Measurements from ENCODE around the gene ALPI.
"Not testable (repeated sequence)": the region's sequence is repeated elsewhere in the genome, so short reads cannot be mapped to it uniquely, and the experiment has no call there.

ALPI gene

DNA sequence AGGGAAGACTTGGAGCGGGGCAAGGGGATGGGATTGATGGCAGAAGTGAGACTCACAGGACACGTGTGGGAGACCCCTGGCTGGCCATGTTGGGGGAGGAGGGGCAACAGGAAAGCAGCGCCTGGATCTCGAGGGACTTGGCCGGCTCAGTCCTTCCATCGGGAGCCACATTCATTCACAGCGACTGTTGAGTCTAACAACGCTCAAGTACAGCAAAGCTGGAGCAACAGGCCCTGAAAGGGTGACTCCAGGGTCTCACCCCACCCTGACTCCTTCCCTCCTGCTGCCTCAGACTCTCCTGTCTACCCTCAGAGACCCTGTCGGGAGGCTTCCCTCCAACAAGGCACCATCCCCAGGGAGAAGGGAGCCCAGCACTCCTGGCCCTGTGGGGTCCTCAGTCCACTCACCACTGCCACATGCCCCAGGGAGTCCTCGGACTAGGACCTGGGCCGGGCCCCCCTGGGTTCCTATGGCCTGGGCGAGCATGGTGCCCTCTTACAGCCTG, 14.8 kb upstream of the ALPI start:
- no peak overlapping the region for H3K4me3 ChIP-seq
- TF ChIP-seq Cebpa-rat (IDR thresholded peaks at IDR 0.05): no peak
- peaks cover 11% of the 10 kb centered on the region for H3K4me1 ChIP-seq
- H4K20me1 ChIP-seq: no peaks in the 10 kb centered on the region
- H3K36me3 ChIP-seq: no peaks in the 10 kb centered on the region
- H3K9ac ChIP-seq: no peak overlapping the region
- no peak overlapping the region for H3K27ac ChIP-seq
- H3K9me3 ChIP-seq: no peaks in the 10 kb centered on the region
- H3K27me3 ChIP-seq: no peaks in the 10 kb centered on the region
- H3K4me2 ChIP-seq: no peak overlapping the region

DNA sequence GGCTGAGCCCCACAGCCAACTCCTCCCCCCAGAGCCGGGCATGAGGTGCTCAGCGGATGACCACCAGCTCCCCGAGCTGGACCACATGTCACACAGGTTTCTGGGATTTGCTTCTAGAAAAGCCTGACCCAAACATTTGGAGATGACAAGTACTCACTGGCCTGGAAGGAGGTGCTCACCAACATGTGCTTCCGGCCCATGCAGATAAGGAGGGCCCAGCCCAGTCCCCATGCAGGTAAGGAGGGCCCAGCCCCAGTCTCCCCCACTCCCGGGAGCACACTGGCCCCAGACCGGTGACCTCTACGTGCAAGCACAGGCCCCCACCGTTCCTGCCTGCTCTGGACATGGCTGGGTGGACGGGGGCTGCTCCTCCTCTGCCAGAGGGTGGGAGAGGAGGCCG, 14.0 kb upstream of the ALPI start:
- H3K9me3 ChIP-seq, H3K27ac ChIP-seq, H4K20me1 ChIP-seq, H3K27me3 ChIP-seq, H3K36me3 ChIP-seq, H3K9ac ChIP-seq, H3K4me2 ChIP-seq, H3K4me3 ChIP-seq: not testable (repeated sequence)
- peaks cover 11% of the 10 kb centered on the region for H3K4me1 ChIP-seq

DNA sequence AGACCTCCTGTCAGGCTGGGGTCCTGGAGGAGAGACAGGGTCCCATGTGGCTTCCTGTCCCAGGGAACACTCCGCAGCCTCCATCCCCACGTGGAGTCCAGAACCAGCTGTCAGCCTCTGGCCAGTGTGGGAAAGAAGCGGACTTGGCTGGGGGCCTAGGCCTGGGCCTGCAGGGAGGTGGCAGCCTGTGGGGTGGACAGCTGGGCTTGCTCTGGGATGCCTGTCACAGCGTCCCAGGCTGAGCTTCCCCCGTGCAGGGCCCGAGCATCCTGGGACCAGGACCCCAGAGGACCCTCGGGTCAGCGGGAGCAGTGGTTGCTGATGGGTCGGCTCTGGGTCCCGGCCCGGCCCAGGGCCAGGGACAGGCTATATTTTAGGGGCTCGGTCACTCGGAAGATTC, 13.5 kb upstream of the ALPI start:
- not testable (repeated sequence) for H3K27me3 ChIP-seq, H3K9ac ChIP-seq, H3K9me3 ChIP-seq, H4K20me1 ChIP-seq, H3K4me3 ChIP-seq, H3K27ac ChIP-seq, H3K4me2 ChIP-seq, H3K36me3 ChIP-seq
- peaks cover 11% of the 10 kb centered on the region for H3K4me1 ChIP-seq

DNA sequence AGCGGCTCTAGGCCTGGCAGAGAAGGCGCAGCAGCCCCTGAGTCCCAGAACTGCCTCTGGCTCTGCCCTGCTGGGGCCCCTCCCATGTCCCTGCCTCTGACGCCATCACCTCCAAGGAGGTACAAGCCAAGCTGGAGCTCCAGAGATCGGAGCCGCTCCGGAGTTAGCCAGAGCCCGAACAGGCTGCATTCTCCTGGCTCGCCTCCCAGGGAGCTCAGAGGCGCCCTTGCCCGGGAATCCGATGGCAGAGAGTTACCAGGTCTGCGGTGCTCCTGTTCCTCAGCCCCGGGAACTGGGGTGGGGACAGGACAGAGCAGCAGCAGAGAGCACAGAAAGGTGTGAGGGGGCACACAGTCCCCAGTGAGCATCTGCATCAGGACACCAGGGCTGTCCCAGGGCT, 12.9 kb upstream of the ALPI start:
- not testable (repeated sequence) for H3K4me2 ChIP-seq, H3K27me3 ChIP-seq, H3K4me3 ChIP-seq

DNA sequence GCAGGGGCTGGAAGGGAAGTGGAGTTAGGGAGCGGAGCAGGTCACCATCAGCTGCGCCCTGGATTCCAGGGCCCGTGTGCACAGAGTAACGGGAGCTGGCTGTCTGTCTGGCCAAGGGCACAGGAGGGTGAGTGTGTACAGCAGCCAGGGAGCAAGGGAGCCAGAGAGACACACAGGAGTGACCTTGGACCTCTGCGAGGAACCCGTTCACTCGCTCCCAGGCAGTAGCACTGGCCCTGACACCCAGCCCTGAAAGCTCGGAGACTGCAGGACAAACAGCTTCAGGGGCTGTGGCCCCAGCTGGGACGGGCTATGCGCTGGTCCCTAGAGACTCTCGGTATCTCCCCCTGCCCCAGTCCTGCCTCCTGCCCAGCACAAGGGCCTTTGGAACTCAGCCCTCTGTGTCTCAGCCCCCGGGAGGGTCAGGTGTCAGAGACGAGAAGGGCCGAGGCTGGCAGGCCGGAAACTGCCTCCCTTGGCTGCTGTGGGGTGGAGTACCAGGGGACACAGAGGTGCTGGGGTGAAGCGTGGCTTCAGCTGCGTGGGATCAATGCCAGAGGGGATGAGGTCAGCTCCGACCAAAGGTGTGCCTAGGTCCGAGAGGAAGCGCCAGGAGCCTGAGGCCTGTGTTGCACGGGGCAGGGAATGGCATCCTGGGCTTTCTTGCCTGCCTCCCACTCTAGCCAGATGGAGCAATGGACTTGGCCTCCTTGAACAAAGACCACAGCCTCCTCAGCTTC, 12.1 kb upstream of the ALPI start:
- not testable (repeated sequence) for H3K27me3 ChIP-seq, H3K4me3 ChIP-seq, H3K36me3 ChIP-seq, H3K9me3 ChIP-seq, H3K9ac ChIP-seq, H4K20me1 ChIP-seq
- H3K4me2 ChIP-seq: peak overlapping the region; percentile 40
- H3K4me1 ChIP-seq: peaks cover 11% of the 10 kb centered on the region
- peak overlapping the region; percentile 18; the same call in 1 of the 2 replicates for H3K27ac ChIP-seq

More for the DNA sequence above, 12.9 kb upstream of the ALPI start:
- H3K27ac ChIP-seq, H3K9me3 ChIP-seq, H4K20me1 ChIP-seq, H3K36me3 ChIP-seq, H3K9ac ChIP-seq: not testable (repeated sequence)
- H3K4me1 ChIP-seq: peaks cover 11% of the 10 kb centered on the region

DNA sequence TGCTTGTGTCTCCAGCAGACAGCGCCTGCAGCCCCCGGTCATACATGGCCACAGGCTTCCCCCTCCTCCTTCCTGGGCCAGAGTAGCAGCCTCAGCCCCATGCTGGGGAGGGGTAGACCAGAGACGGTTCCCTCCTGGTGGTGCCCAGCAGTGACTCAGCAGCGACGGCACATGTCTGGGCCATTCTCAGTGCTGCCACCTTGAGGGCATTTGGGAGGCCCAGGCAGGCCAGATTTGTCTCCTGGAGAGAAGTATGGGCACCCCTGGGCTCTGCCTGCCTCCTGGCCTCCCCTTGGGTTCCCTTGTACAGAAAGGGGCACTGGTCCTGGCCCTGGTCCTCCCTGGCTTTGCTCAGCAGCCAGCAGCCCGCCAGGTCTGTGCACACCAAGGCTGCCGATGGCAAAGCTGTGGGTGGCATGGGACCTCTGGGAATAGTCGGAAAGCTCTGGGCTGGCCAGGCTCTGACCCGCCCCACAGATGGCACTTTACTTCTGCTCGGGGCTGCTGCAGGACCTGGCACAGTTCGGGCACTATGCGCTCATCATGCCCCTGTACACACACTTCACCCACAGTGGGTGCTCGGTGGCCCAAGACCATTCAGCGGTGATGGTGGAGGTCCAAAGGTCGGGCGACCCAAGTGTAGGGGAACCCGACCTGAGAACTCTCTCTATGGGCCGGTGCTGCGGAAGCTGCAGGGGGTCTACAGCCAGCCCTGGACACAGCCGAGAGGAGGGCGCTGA, 11.4 kb upstream of the ALPI start:
- Histone ChIP-seq H3K27ac (0 out of 2 replicates have a peak overlapping the region, but pooled peaks have one; percentile 18), H3K36me3 (no peaks in the 10 kb centered on the region), H3K27me3 (no peaks in the 10 kb centered on the region), H3K9me3 (no peaks in the 10 kb centered on the region), H3K4me3 (no peak overlapping the region), H3K9ac (no peak overlapping the region), H4K20me1 (no peaks in the 10 kb centered on the region), H3K4me2 (peak overlapping the region; percentile 40), H3K4me1 (peaks cover 11% of the 10 kb centered on the region)
- no peak for TF ChIP-seq Cebpa-rat (IDR thresholded peaks at IDR 0.05)

DNA sequence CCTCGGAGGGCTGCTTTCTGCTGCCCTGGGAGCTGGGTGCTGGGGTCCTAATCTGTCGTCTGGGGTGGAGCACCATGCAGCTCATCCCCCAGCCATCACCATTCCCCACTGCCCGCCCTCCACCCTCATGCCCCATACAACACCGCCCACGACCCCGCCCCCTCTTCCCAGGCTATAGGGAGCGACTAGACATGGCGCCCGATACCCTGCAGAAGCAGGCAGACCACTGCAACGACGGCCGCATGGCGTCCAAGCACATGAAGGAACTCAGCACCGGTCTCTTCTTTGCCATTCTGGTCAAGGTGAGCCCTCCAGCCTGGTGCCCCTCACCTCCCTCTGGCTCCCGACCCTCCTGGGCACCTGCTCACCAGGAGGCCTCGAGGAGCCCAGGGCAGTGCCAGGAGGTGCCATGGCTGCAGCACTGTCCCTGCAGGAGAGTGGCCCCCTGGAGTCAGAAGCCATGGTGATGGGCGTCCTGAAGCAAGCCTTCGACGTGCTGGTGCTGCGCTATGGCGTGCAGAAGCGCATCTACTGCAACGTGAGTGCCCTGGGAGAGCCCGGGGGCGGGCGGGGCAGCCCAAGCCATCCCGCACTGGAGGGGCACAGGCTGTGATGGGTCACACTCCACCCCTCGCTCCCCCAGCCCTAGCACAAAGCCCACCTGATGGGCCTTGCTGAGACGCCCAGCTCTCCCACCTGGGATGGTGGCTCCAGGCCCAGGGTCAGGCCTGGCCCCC, 10.6 kb upstream of the ALPI start:
- not testable (repeated sequence) for H3K9ac ChIP-seq, H4K20me1 ChIP-seq, H3K4me2 ChIP-seq, H3K27me3 ChIP-seq, H3K4me3 ChIP-seq, H3K36me3 ChIP-seq, H3K9me3 ChIP-seq, H3K27ac ChIP-seq
- H3K4me1 ChIP-seq: peaks cover 16% of the 10 kb centered on the region

DNA sequence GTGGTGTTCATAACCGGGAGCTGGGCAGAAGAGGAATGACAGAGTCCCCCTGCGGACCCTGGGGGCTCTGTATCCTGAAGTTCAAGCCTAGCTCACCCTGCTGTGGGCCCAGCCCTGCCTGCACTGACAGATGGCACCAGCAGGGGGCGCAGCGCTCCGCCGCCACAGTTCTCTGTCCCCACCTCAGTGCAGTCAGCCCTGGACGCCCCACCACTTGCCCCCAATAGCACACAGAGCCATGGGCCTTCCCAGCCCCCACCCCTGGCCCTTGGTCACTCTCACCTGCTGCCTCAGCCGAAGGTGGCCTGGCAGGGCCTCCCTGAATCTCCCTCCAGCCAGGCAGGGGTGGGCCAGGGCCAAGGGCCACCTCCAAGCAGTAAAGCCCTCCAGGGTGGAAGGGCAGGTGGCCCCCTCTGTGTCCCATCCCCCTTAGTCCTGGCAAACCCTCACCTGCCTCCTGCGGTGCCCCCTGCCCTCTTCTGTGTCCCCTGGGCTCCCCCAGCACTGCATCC, 9.6 kb upstream of the ALPI start:
- H3K4me3 ChIP-seq, H3K9ac ChIP-seq, H4K20me1 ChIP-seq, H3K27ac ChIP-seq, H3K27me3 ChIP-seq, H3K4me2 ChIP-seq, H3K9me3 ChIP-seq, H3K36me3 ChIP-seq: not testable (repeated sequence)
- H3K4me1 ChIP-seq: peaks cover 16% of the 10 kb centered on the region

DNA sequence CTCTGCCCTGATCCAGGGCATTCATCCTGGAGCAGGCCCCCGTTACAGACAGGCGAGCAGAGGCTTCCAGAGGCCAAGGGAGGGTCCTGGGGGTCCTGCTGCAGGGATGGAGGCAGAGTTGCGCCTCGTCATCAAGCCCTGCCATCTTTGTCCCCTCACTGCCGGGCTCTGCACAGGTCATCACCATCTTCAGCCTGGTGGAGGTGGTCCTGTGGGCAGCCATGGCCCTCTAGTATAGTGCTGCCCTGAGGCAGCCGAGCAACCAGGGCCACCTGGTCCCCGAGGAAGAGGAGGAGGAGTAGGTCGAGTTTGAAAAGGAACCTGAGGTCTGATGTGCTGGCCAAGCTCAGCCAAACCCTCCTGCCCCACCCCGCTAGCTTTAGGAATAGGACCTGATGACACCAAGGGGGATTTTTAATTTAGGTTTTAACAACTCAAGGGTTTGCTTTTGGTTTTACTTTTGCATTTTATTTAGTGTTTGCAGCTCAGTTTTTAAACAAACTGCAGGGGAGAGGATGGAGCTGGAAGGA, 8.8 kb upstream of the ALPI start:
- TF ChIP-seq Cebpa-rat (IDR thresholded peaks at IDR 0.05): no peak
- peaks cover 16% of the 10 kb centered on the region for H3K4me1 ChIP-seq
- H3K27ac ChIP-seq: no peak overlapping the region
- no peak overlapping the region for H3K4me3 ChIP-seq
- no peak overlapping the region for H3K4me2 ChIP-seq
- H3K9me3 ChIP-seq: no peaks in the 10 kb centered on the region
- no peaks in the 10 kb centered on the region for H3K27me3 ChIP-seq
- H3K36me3 ChIP-seq: no peaks in the 10 kb centered on the region
- no peak overlapping the region for H3K9ac ChIP-seq
- no peaks in the 10 kb centered on the region for H4K20me1 ChIP-seq
